BLaER1 (cell line): ENCODE measurements around the gene CADM2.

Experiments used
- H3K27ac ChIP-seq: shearing (Covaris generic); formaldehyde crosslinking; 2 replicates; pipeline ENCODE4 v1.8.1; 2022
- H3K27me3 ChIP-seq: shearing (Covaris generic); formaldehyde crosslinking; 2 replicates; pipeline ENCODE4 v1.8.1; 2022
- H3K36me3 ChIP-seq: shearing (Covaris generic); formaldehyde crosslinking; 2 replicates; pipeline ENCODE4 v1.8.1; 2022
- H3K4me1 ChIP-seq: shearing (Covaris generic); formaldehyde crosslinking; 2 replicates; pipeline ENCODE4 v1.8.1; 2022
- H3K4me2 ChIP-seq: shearing (Covaris generic); formaldehyde crosslinking; 2 replicates; pipeline ENCODE4 v1.8.1; 2022
- H3K4me3 ChIP-seq: shearing (Covaris generic); formaldehyde crosslinking; 2 replicates; pipeline ENCODE4 v1.8.1; 2022
- H3K9ac ChIP-seq: shearing (Covaris generic); formaldehyde crosslinking; 2 replicates; pipeline ENCODE4 v1.8.1; 2022
- H3K9me3 ChIP-seq: shearing (Covaris generic); formaldehyde crosslinking; 2 replicates; pipeline ENCODE4 v1.8.1; 2022
- H4K20me1 ChIP-seq: shearing (Covaris generic); formaldehyde crosslinking; 2 replicates; pipeline ENCODE4 v1.8.1; 2022
- Cebpa-rat ChIP-seq: shearing (Covaris generic); IDR thresholded peaks from 2 replicates; pipeline ENCODE4 v1.8.1; 2022

The CADM2 gene

GRCh38 chr3:85252686-85253085, 293.9 kb downstream of the CADM2 start:
- no peak for TF ChIP-seq Cebpa-rat
- no peaks in the 10 kb centered on the region for H3K27me3 ChIP-seq
- no peak overlapping the region for H3K27ac ChIP-seq
- H3K36me3 ChIP-seq = no peaks in the 10 kb centered on the region
- H3K4me3 ChIP-seq = no peak overlapping the region
- no peak overlapping the region for H3K4me2 ChIP-seq
- no peaks in the 10 kb centered on the region for H3K9me3 ChIP-seq
- peaks cover 8% of the 10 kb centered on the region; the same call in 1 of the 2 replicates for H3K4me1 ChIP-seq
- no peaks in the 10 kb centered on the region for H4K20me1 ChIP-seq
- H3K9ac ChIP-seq = no peak overlapping the region

DNA sequence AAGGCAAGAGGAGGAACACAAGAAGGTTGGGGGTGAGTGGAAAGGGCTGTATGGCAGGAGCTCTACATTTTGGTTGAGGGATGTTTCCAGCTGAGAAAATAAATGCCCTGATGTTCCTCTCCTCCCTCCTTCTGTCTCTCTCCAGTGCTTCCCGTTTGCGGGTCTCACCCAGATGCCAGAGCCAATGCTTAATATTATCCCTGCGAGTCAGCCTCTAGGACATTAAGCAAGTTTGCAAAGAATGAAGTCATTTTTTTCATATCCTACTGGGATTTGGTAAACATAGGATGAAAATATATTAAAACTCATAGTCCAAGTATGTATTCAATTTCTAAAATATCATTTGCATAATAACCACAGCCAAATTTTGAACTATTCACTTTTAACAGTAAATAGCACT, 295.9 kb downstream of the CADM2 start:
- H3K9me3 ChIP-seq = no peaks in the 10 kb centered on the region

DNA sequence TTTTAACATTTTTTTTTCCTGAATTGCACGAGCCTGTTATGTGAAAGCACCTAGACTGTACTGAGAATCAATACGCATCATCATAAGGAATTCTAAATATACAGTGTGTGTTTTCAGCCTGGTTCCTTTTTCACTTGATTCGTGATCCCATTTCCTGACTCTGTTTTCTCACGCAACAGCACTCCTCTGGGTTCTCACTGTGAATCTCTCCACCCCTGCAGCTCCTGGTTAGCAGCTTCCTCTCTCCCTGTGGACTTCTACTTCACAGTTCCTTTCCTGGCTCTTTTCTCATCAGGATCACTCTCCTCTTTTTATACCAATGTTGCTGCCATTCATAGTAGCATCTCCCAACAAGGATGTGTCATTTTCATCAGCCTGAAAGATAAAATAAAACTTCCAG, 297.2 kb downstream of the CADM2 start:
- Histone ChIP-seq H3K4me2 (no peak overlapping the region), H4K20me1 (no peaks in the 10 kb centered on the region), H3K9me3 (no peaks in the 10 kb centered on the region), H3K36me3 (no peaks in the 10 kb centered on the region), H3K4me1 (peaks cover 8% of the 10 kb centered on the region; the same call in 1 of the 2 replicates), H3K27ac (no peak overlapping the region), H3K4me3 (no peak overlapping the region), H3K9ac (no peak overlapping the region), H3K27me3 (no peaks in the 10 kb centered on the region)
- TF ChIP-seq Cebpa-rat = no peak

More for the DNA sequence above, 295.9 kb downstream of the CADM2 start:
- Histone ChIP-seq H3K4me1 (peaks cover 8% of the 10 kb centered on the region; the same call in 1 of the 2 replicates), H3K4me2 (no peak overlapping the region), H3K36me3 (no peaks in the 10 kb centered on the region), H3K27ac (no peak overlapping the region), H3K27me3 (no peaks in the 10 kb centered on the region), H3K4me3 (no peak overlapping the region), H3K9ac (no peak overlapping the region), H4K20me1 (no peaks in the 10 kb centered on the region)
- no peak for TF ChIP-seq Cebpa-rat

GRCh38 chr3:85258326-85258725, 299.5 kb downstream of the CADM2 start:
- Histone ChIP-seq H4K20me1 (no peaks in the 10 kb centered on the region), H3K4me1 (peaks cover 8% of the 10 kb centered on the region; the same call in 1 of the 2 replicates), H3K27ac (no peak overlapping the region), H3K4me2 (no peak overlapping the region), H3K36me3 (no peaks in the 10 kb centered on the region), H3K9ac (no peak overlapping the region), H3K27me3 (no peaks in the 10 kb centered on the region), H3K4me3 (no peak overlapping the region), H3K9me3 (no peaks in the 10 kb centered on the region)
- TF ChIP-seq Cebpa-rat = no peak

DNA sequence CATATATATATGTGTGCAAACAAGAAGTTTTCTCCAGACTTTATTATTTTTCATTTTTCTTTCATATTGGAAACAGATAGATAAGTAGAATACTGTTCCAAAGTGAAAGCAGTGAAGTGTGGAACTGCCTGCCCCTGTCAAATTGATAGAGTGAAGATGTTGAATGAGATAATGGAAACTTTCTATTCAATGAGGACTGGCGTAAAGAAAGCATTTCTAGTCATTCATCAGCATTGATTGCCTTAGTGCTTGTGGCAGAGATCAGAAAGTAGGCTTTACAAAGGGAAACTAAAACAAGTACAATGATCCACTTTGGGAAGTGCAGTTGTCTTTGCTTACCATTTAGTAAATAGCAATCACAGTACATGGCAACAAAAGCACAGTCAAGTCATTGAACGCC, 300.0 kb downstream of the CADM2 start:
- H3K27me3 ChIP-seq = no peaks in the 10 kb centered on the region
- no peak overlapping the region for H3K27ac ChIP-seq
- no peak overlapping the region for H3K4me3 ChIP-seq
- H3K4me1 ChIP-seq = peaks cover 4% of the 10 kb centered on the region; the same call in 1 of the 2 replicates
- H3K9me3 ChIP-seq = no peaks in the 10 kb centered on the region
- no peak overlapping the region for H3K9ac ChIP-seq
- H4K20me1 ChIP-seq = no peaks in the 10 kb centered on the region
- no peaks in the 10 kb centered on the region for H3K36me3 ChIP-seq
- no peak for TF ChIP-seq Cebpa-rat
- no peak overlapping the region for H3K4me2 ChIP-seq

DNA sequence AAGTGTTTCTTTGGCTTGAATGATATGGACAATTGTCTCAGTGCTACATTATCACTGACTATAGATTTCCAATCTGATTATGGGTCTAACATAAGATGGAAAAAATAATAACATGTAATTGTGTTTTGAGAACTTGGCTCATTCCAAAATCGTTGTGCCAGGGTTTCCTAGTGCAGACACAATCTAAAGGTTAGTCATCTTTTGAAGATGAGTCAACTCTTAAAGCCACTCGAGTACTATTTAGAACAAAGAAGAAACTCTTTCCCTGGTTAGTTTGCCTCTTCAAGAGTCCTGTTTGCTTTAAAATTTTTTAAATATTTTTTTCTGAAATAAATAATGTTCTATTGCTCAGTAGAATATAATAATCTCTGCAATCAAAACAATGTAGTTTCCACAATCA, 301.0 kb downstream of the CADM2 start:
- Histone ChIP-seq H3K4me1 (no peaks in the 10 kb centered on the region), H3K36me3 (no peaks in the 10 kb centered on the region), H3K9ac (no peak overlapping the region), H3K27ac (no peak overlapping the region), H3K27me3 (no peaks in the 10 kb centered on the region), H4K20me1 (no peaks in the 10 kb centered on the region), H3K9me3 (no peaks in the 10 kb centered on the region), H3K4me3 (no peak overlapping the region), H3K4me2 (no peak overlapping the region)
- TF ChIP-seq Cebpa-rat = no peak

DNA sequence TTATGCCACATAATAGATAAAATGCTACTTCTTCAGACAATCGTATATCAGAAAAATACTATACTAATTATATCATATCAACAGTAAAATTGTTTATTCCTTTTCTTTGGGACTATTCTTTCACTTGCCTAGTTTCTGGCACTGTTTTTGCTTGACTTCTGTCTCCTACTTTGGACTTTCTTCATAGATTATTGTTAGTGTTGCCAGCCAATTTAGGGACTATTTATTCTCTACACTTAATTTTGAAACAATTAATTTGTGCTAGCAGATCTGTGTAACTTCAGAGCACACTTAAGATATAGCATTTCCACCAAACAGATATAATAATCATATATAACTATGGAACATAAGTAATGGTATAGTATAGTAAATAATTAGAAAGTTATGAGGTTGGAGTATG, 305.6 kb downstream of the CADM2 start:
- no peak overlapping the region for H3K4me2 ChIP-seq
- H3K9me3 ChIP-seq = no peaks in the 10 kb centered on the region
- H4K20me1 ChIP-seq = no peaks in the 10 kb centered on the region
- H3K4me1 ChIP-seq = no peaks in the 10 kb centered on the region
- H3K27ac ChIP-seq = no peak overlapping the region
- no peaks in the 10 kb centered on the region for H3K27me3 ChIP-seq
- no peaks in the 10 kb centered on the region for H3K36me3 ChIP-seq
- no peak overlapping the region for H3K4me3 ChIP-seq
- TF ChIP-seq Cebpa-rat = no peak
- no peak overlapping the region for H3K9ac ChIP-seq

GRCh38 chr3:85270488-85270887, 311.7 kb downstream of the CADM2 start:
- Histone ChIP-seq H3K36me3 (no peaks in the 10 kb centered on the region), H3K4me1 (no peaks in the 10 kb centered on the region), H4K20me1 (no peaks in the 10 kb centered on the region), H3K27me3 (no peaks in the 10 kb centered on the region), H3K4me3 (no peak overlapping the region), H3K9me3 (no peaks in the 10 kb centered on the region), H3K27ac (no peak overlapping the region), H3K9ac (no peak overlapping the region), H3K4me2 (no peak overlapping the region)
- no peak for TF ChIP-seq Cebpa-rat

DNA sequence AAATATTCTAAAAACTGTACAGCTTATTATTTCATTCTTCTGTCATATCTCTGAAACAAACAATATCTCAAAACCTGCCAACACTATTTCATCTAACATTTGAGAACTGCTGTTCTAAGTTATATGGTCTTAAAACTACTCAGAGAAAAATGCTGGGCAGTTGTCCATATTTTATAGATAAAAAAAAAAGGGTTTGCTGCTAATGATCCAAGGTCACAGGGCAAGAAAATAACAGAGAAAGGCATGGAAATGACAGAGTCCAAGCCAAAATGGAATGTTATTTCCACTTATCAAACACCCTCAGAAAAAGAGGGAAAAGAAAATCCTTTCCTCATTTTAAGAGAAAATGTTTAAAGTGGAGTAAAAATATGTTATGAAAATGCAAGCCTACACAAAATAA, 313.1 kb downstream of the CADM2 start:
- Histone ChIP-seq H3K9ac (no peak overlapping the region), H3K27ac (no peak overlapping the region), H3K27me3 (no peaks in the 10 kb centered on the region), H3K4me1 (no peaks in the 10 kb centered on the region), H3K9me3 (no peaks in the 10 kb centered on the region), H4K20me1 (no peaks in the 10 kb centered on the region), H3K36me3 (no peaks in the 10 kb centered on the region), H3K4me2 (no peak overlapping the region), H3K4me3 (no peak overlapping the region)
- no peak for TF ChIP-seq Cebpa-rat

GRCh38 chr3:85288257-85288656, 329.5 kb downstream of the CADM2 start:
- no peaks in the 10 kb centered on the region for H3K27me3 ChIP-seq
- H3K4me2 ChIP-seq = no peak overlapping the region
- no peak overlapping the region for H3K27ac ChIP-seq
- H3K4me3 ChIP-seq = no peak overlapping the region
- TF ChIP-seq Cebpa-rat = no peak
- no peaks in the 10 kb centered on the region for H3K4me1 ChIP-seq
- H4K20me1 ChIP-seq = no peaks in the 10 kb centered on the region
- H3K9me3 ChIP-seq = no peaks in the 10 kb centered on the region
- no peak overlapping the region for H3K9ac ChIP-seq
- H3K36me3 ChIP-seq = no peaks in the 10 kb centered on the region

DNA sequence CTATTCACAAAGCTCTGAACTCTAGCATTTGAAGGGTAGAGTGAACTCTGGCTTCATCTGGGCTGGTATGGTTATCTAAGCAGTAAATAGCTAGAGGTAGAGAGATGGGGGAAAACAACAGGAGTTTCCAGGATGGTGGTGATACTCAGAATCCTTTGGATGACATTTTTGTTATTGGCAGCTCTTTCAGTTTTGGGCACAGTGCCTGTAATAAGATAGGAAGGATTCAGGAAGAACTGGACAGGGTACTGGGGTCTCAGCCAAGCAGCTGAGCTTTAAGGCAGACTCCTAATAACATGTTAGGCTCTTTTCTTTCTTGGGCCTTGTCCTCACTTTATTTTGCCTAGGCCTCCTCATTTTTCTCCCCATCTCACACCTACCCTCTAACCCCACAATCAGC, 338.5 kb downstream of the CADM2 start:
- Histone ChIP-seq H3K9me3 (no peaks in the 10 kb centered on the region), H3K9ac (no peak overlapping the region), H3K27ac (no peak overlapping the region), H4K20me1 (no peaks in the 10 kb centered on the region), H3K27me3 (no peaks in the 10 kb centered on the region), H3K4me1 (no peaks in the 10 kb centered on the region), H3K4me3 (no peak overlapping the region), H3K4me2 (no peak overlapping the region), H3K36me3 (no peaks in the 10 kb centered on the region)
- no peak for TF ChIP-seq Cebpa-rat
